Measurements from ENCODE around the gene CCDC185.

GRCh38 chr1:223355699-223356098 is 37.5 kb upstream of the CCDC185 start:
- no peak for TF ChIP-seq CTCF (IDR thresholded peaks at IDR 0.05)
- no peak for TF ChIP-seq EZH2 (IDR thresholded peaks at IDR 0.05; ENCODE audit: borderline replicate concordance, insufficient read depth, low read depth, low read length, poor library complexity, severe bottlenecking)

Measured in B cell (primary cell).